Germinal center (tissue), 1 donor: ENCODE data around the gene TPTE.
"Not testable (repeated sequence)": the region's sequence is repeated elsewhere in the genome, so short reads cannot be mapped to it uniquely, and the experiment has no call there.

ENCODE experiments used
- DNase-seq: peaks from one replicate; pipeline ENCODE4 v3.0.0; 2012; ENCODE audit warnings: mixed read lengths, low spot score

Gene TPTE

GRCh38 chr21:10521091-10521598 lies at the start of gene TPTE:
TSS of gene TPTE (plus strand) at chr21:10521583. CDS start at chr21:10538724, 17,141 bp downstream.
- DNase-seq: no peak

- DNase-seq: not testable (repeated sequence)
Observed at GRCh38 chr21:10471999-10472398, 49.4 kb upstream of the TPTE start.

DNA sequence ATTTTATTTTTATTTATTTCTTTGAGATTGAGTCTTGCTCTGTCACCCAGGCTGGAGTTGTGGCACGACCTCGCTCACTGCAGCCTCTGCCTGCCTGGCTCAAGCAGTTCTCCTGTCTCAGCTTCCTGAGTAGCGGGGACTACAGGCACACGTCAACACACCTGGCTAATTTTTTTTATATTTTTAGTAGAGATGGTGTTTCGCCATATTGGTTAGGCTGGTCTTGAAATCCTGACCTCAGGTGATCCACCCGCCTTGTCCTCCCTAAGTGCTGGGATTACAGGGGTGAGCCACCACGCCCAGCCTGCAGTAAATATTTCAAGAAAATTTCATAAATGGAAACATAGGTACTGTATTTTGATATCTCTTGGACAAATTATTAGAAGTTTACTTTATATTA lies 43.6 kb upstream of the TPTE start:
- not testable (repeated sequence) for DNase-seq

GRCh38 chr21:10479875-10480274 lies 41.5 kb upstream of the TPTE start:
- DNase-seq: not testable (repeated sequence)

DNA sequence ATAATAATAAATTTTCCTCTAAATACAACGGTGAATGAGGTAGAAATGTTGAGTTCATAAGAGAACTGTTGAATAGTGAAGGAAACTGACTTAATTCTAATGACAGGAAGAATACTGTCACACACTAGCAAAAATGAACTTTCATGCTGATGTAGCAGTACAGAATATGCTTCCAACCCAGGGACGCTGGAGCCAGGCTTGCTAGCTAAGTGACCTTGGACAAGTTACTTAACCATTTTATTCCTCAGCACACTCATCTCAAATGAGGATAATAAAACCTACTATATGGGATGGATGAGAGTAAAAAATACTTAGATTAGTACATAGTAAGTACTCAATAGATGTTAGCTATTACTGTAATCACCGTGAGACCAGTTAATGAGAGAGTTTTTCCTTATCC lies 36.5 kb upstream of the TPTE start:
- not testable (repeated sequence) for DNase-seq

GRCh38 chr21:10490453-10490852 lies 30.9 kb upstream of the TPTE start:
- DNase-seq: not testable (repeated sequence)

GRCh38 chr21:10511116-10511515 lies 10.3 kb upstream of the TPTE start:
- no peak for DNase-seq

GRCh38 chr21:10516889-10517288 lies 4.5 kb upstream of the TPTE start:
- DNase-seq: not testable (repeated sequence)

DNA sequence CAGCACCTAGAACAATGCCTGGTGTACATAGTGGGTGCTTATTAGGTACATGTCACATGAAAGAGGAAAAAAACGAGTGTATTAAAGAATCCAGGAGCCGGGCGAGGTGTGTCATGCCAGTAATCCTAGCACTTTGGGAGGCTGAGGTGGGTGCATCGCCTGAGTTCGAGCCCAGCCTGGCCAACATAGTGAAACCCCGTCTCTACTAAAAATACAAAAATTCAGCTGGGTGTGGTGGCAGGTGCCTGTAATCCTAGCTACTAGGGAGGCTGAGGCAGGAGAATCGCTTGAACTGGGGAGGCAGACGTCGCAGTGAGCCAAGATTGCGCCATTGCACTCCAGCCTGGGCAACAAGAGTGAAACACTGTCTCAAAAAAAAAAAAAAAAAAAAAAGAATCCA lies 3.5 kb upstream of the TPTE start:
- DNase-seq: not testable (repeated sequence)

- not testable (repeated sequence) for DNase-seq
Observed at GRCh38 chr21:10521835-10522500, 585 bp downstream of the TPTE start.

- DNase-seq: no peak
Observed at GRCh38 chr21:10539956-10540355, 18.6 kb downstream of the TPTE start.

DNA sequence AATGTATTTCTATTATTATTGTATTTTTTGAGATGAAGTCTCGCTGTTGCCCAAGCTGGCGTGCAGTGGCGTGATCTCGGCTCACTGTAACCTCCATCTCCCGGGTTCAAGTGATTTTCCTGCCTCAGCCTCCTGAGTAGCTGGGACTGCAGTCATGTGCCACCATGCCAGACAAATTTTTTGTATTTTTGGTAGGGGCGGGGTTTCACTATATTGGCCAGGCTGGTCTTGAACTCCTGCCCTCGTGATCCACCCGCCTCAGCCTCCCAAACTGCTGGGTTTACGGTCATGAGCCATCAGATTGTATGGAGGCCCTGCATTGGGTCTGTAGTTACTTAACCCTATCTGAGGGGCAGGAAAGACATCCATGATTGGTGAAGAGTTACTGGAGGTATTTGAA lies 23.0 kb downstream of the TPTE start:
- DNase-seq: not testable (repeated sequence)

GRCh38 chr21:10547868-10548267 lies 26.5 kb downstream of the TPTE start:
- not testable (repeated sequence) for DNase-seq

DNA sequence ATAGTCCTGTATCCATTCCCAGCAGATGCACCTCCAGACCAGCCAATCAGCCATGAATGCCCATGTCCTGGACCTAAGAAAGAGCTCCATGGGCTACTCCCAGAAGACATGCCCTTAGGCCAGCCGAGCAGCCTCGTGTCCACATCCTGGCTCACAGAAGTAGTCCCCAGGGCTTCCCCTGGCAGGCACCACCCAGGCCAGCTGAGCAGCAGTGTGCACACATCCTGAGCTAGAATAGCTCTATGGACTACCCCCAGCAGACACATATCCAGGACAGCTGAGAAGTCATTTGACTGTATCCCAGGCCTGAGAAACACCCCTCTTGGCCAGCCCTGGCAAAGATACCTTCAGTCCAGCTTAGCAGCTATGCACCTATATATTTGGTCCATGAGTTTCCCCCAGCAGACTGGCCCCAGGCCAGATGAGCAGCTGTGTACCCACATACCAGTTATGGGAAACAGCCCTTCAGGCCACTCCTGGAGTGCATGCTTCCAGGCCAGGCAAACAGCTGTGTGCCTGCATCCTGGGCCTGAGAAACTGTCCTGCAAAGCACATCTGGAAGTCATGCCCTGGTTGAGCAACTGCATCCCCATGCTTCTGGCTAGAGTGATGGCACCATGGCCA lies 27.1 kb downstream of the TPTE start:
- DNase-seq: not testable (repeated sequence)

GRCh38 chr21:10570803-10571202 lies 49.4 kb downstream of the TPTE start:
- DNase-seq: not testable (repeated sequence)

GRCh38 chr21:10574531-10575310 lies 53.3 kb downstream of the TPTE start:
- DNase-seq: not testable (repeated sequence)

DNA sequence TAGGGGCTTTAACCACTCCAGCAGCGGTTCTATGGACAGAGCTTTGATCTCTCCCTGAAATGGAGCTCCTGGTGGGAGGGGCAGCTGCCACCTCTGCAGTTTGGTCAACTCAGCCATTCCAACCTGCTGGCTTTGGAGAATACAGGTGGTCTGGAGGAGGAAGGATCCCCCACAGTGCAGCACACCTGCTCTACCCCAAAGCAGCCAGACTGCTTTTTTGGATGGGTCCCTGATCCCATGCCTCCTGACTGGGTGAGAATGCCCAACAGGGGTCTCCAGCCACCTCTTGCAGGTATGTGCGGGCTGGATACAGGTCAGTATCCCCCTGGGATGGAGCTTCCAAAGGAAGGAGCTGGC lies 53.9 kb downstream of the TPTE start:
- DNase-seq: no peak

DNA sequence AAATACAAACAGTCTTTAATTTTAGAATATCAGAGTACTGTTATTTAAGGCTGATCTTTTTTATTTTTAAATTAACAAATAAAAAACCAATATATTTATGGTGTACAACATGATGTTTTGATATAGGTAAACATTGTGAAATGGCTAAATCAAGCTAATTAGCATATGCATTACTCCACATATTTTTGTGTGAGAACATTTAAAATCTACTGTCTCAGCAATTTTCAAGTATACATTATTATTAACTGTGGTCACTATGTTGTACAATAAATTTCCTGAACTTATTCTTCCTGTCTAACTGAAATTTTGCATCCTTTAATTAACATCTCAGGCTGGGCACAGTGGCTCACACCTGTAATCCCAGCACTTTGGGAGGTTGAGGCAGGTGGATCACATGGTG lies 57.5 kb downstream of the TPTE start:
- not testable (repeated sequence) for DNase-seq

DNA sequence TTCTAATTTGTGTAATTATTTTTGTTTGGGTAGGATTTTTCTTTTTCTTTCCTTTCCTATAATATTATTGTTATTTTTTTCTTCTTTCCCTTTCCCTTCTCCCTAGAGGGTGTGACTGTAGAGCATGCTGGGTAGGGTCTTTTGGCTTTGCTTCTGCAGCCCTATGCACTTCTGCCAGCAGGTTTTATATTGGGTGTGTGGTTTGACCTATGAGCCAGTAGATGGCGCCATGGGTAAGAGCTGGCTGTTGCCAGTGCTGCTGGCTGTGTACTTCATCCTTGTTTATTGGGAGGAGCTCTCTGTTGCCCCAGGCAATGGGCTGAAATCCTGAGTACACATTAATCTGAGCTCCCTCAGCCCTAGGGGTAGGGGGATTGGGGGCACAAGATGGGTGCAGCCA lies 67.7 kb downstream of the TPTE start:
- DNase-seq: not testable (repeated sequence)

- not testable (repeated sequence) for DNase-seq
Observed at GRCh38 chr21:10607074-10607473, 85.7 kb downstream of the TPTE start.

GRCh38 chr21:10614285-10614684 lies 92.9 kb downstream of the TPTE start:
- not testable (repeated sequence) for DNase-seq

GRCh38 chr21:10616061-10616460 lies 94.7 kb downstream of the TPTE start:
- not testable (repeated sequence) for DNase-seq

- no peak for DNase-seq
Observed at GRCh38 chr21:10616535-10616934, 95.2 kb downstream of the TPTE start.
